ENCODE data around the gene LRRC7. TPM values are rescaled to one million over a fixed set of nuclear protein-coding genes. Genes with fewer than 3 reads are reported as not detected.
"Not testable (repeated sequence)": the region's sequence is repeated elsewhere in the genome, so short reads cannot be mapped to it uniquely, and the experiment has no call there.

Gene LRRC7
- total RNA-seq, 4 donors from 2014 or later = 11.1 to 21.3 (median 14.1) TPM

GRCh38 chr1:69863704-69864103 is 296.0 kb downstream of the LRRC7 start:
- Histone ChIP-seq H3K4me3 (no peak overlapping the region), H3K27ac (no peak overlapping the region), H3K27me3 (no peaks in the 10 kb centered on the region), H3K9me3 (no peaks in the 10 kb centered on the region), H3K4me1 (no peaks in the 10 kb centered on the region), H3K36me3 (no peaks in the 10 kb centered on the region)
- 75 to 88% methylated on average over 1 of the region's 1 CpG for WGBS, 2 donors
- no peak for TF ChIP-seq EP300 (IDR thresholded peaks at IDR 0.05)
- no peak for TF ChIP-seq CTCF (IDR thresholded peaks at IDR 0.05)
- TF ChIP-seq POLR2A (IDR thresholded peaks at IDR 0.05) = no peak
- no peak for DNase-seq (ENCODE audit: low spot score in 2 of 2)

GRCh38 chr1:69871412-69871811 is 303.7 kb downstream of the LRRC7 start:
- H3K36me3 ChIP-seq = no peaks in the 10 kb centered on the region
- H3K27ac ChIP-seq = no peak overlapping the region
- no peak overlapping the region for H3K4me3 ChIP-seq
- 50 to 55% methylated on average over 3 of the region's 3 CpGs for WGBS, 2 donors
- no peak for TF ChIP-seq CTCF (IDR thresholded peaks at IDR 0.05)
- TF ChIP-seq POLR2A (IDR thresholded peaks at IDR 0.05) = no peak
- TF ChIP-seq EP300 (IDR thresholded peaks at IDR 0.05) = no peak
- no peaks in the 10 kb centered on the region for H3K27me3 ChIP-seq
- no peaks in the 10 kb centered on the region for H3K4me1 ChIP-seq
- no peak for DNase-seq (ENCODE audit: low spot score in 2 of 2)
- no peaks in the 10 kb centered on the region for H3K9me3 ChIP-seq

GRCh38 chr1:69878338-69878737 is 310.6 kb downstream of the LRRC7 start:
- WGBS, 2 donors = 67 to 69% methylated on average over 3 of the region's 3 CpGs
- Histone ChIP-seq H3K4me1 (no peaks in the 10 kb centered on the region), H3K9me3 (no peaks in the 10 kb centered on the region), H3K27ac (no peak overlapping the region), H3K36me3 (no peaks in the 10 kb centered on the region), H3K27me3 (no peaks in the 10 kb centered on the region), H3K4me3 (no peak overlapping the region)
- no peak for DNase-seq (ENCODE audit: low spot score in 2 of 2)
- TF ChIP-seq CTCF (IDR thresholded peaks at IDR 0.05) = no peak
- TF ChIP-seq POLR2A (IDR thresholded peaks at IDR 0.05) = no peak
- no peak for TF ChIP-seq EP300 (IDR thresholded peaks at IDR 0.05)

GRCh38 chr1:69888016-69888415 is 320.3 kb downstream of the LRRC7 start:
- H3K9me3 ChIP-seq = peaks cover 0 to 17% (median 0%) of the 10 kb centered on the region in 4 donors
- H3K27me3 ChIP-seq; H3K4me1 ChIP-seq; H3K36me3 ChIP-seq; H3K27ac ChIP-seq; H3K4me3 ChIP-seq; DNase-seq (ENCODE audit: low spot score in 2 of 2): not testable (repeated sequence)
- WGBS, 2 donors = 89 to 90% methylated on average over 12 to 13 of the region's 14 CpGs

- Histone ChIP-seq H3K4me3 (no peak overlapping the region), H3K36me3 (no peaks in the 10 kb centered on the region), H3K9me3 (peaks cover 0 to 17% (median 0%) of the 10 kb centered on the region in 4 donors), H3K27me3 (no peaks in the 10 kb centered on the region), H3K27ac (no peak overlapping the region), H3K4me1 (no peaks in the 10 kb centered on the region)
- no peak for DNase-seq (ENCODE audit: low spot score in 2 of 2)
- 84 to 89% methylated on average over 1 of the region's 1 CpG for WGBS, 2 donors
- no peak for TF ChIP-seq POLR2A (IDR thresholded peaks at IDR 0.05)
- no peak for TF ChIP-seq EP300 (IDR thresholded peaks at IDR 0.05)
- TF ChIP-seq CTCF (IDR thresholded peaks at IDR 0.05) = no peak
Observed at GRCh38 chr1:69888657-69889056, 320.9 kb downstream of the LRRC7 start.

GRCh38 chr1:69898403-69898947 is 330.8 kb downstream of the LRRC7 start:
- TF ChIP-seq CTCF (IDR thresholded peaks at IDR 0.05) (no peak), EP300 (IDR thresholded peaks at IDR 0.05) (no peak), POLR2A (IDR thresholded peaks at IDR 0.05) (no peak)
- no peaks in the 10 kb centered on the region for H3K27me3 ChIP-seq
- no peaks in the 10 kb centered on the region for H3K9me3 ChIP-seq
- no peaks in the 10 kb centered on the region for H3K36me3 ChIP-seq
- no peaks in the 10 kb centered on the region for H3K4me1 ChIP-seq
- H3K27ac ChIP-seq = no peak overlapping the region
- 87 to 92% methylated on average over 5 of the region's 5 CpGs for WGBS, 2 donors
- H3K4me3 ChIP-seq = no peak overlapping the region
- no peak for DNase-seq (ENCODE audit: low spot score in 2 of 2)
